Esophagus squamous epithelium (tissue), 4 donors: ENCODE measurements around the gene ORAI1.

Source experiments
- POLR2A ChIP-seq, 4 donors: fragments of 450-650 bp; IDR thresholded peaks; one replicate each; pipeline ENCODE4 v1.6.1; 2017; ENCODE audit warnings: antibody characterized with exemption in 4 of 4, mild to moderate bottlenecking in 4 of 4, moderate library complexity in 3 of 4
- TF ChIP-seq, protein P1 (sequence below), 6 experiments: fragments of 450-650 bp in 4 of 6; fragments of 200-600 bp in 2 of 6; sonication (generic) in 2 of 6; IDR thresholded peaks; one replicate each; pipeline ENCODE4 v1.5.1; 2016 to 2019; ENCODE audit warnings: antibody characterized with exemption in 6 of 6, mild to moderate bottlenecking in 4 of 6, moderate library complexity in 4 of 6

DNA sequence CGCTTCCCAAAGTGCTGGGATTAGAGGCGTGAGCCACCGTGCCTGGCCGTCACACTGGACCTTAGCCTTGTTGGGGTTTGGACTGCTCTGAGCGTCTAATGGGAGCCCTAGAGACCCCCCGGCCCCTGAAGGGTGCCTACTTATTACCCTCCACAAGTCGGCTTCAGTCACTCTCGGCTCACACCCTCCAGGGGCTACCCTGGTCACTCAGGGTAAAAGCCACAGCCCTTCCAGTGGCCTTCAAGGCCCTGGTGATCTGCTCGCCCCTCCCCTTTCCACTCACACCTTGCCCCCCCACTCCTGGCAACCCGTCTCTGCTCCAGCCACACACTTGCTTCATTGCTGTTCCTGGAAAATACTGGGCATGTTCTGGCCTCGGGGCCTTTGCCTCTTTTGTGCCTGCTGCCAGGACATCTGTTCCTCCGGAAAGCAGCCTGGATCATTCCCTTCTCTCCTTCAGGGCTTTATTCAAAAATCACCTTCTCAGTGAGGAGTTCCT is 46.7 kb downstream of the ORAI1 start:
- TF ChIP-seq, protein P1, sequence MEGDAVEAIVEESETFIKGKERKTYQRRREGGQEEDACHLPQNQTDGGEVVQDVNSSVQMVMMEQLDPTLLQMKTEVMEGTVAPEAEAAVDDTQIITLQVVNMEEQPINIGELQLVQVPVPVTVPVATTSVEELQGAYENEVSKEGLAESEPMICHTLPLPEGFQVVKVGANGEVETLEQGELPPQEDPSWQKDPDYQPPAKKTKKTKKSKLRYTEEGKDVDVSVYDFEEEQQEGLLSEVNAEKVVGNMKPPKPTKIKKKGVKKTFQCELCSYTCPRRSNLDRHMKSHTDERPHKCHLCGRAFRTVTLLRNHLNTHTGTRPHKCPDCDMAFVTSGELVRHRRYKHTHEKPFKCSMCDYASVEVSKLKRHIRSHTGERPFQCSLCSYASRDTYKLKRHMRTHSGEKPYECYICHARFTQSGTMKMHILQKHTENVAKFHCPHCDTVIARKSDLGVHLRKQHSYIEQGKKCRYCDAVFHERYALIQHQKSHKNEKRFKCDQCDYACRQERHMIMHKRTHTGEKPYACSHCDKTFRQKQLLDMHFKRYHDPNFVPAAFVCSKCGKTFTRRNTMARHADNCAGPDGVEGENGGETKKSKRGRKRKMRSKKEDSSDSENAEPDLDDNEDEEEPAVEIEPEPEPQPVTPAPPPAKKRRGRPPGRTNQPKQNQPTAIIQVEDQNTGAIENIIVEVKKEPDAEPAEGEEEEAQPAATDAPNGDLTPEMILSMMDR (IDR thresholded peaks at IDR 0.05): no peak
- no peak for TF ChIP-seq POLR2A (IDR thresholded peaks at IDR 0.05)
